CD4-positive, alpha-beta T cell treated with Interferon alpha-2 for 1 hour (primary cell): Measurements from ENCODE around the gene ARHGEF7.
"Not testable (repeated sequence)": the region's sequence is repeated elsewhere in the genome, so short reads cannot be mapped to it uniquely, and the experiment has no call there.

ENCODE experiments used
- DNase-seq, 2 donors: peaks; one replicate each; pipeline ENCODE4 v3.0.0-alpha.2; 2020 to 2022

Gene ARHGEF7

DNA sequence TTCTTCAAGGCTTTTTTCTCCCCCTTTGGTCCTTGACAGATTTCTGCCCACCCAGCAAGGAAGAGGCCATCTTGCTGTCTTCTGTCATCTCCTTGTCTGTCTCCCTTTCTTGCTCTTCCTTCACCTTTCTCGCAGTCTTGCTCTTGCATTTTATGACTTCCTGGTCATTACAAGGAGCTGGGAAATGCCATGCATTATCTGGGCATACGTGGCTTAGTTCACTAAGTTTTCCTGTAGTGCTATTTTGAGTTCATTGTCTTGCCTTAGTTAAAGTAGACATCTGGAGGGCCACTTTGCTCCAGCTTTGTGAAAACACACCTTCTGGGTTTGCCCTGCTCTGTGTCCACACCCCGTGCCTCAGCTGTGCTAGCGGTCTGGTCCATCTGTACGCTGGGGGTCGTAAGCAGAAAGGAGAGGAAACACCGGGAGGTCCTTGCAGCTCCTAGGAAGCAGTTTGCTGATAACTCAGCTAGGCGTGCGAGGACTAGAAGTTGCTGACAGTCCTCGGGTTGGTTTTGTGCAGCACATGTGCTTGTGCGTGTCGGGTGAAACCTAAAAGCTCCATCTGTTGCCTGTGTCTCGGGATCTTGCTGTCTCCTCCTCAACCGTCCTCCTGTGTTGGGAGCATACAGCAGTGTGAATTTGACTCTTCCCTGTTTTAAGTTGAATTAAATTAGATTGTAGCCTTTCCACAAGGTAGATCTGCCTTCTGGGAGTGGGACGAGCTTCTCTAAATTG lies 59.4 kb downstream of the ARHGEF7 start:
- DNase-seq, result no peak

DNA sequence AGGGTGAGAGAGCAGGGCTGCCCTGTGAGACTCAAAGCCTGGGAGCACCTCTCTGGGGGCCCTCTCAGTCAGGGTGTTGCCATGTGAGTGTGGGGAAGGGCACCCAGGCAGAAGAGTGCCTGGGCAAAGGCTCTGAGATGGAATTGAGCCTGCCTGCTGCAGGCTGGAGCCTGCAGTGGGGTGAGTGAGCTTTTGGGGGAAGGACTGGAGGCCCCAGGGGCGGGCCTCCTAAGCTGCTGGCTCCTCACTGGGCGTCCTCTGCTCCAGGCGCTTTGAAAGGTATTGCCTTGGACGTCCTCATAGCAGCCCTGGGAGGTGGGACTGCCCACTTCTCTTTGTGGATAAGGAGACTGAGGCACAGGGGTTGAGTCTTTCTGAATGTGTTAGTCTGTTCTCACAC lies 60.3 kb downstream of the ARHGEF7 start:
- DNase-seq, result no peak

DNA sequence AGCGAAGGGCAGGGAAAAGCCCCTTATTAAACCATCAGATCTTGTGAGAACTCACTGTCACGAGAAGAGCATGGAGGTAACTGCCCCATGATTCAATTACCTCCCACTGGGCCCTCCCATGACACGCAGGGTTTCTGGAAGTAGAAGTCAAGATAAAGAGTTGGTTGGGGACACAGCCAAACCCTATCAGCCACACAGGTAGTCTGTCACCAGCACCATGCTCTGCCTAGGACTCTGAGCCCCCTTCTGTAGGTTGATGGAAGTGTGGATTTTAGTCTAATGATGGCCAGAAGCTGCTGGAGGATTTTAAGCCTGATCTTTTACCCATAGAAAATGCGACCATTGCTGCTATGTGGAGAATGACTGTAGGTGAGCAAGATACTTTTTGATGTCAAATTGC lies 60.8 kb downstream of the ARHGEF7 start:
- no peak for DNase-seq

DNA sequence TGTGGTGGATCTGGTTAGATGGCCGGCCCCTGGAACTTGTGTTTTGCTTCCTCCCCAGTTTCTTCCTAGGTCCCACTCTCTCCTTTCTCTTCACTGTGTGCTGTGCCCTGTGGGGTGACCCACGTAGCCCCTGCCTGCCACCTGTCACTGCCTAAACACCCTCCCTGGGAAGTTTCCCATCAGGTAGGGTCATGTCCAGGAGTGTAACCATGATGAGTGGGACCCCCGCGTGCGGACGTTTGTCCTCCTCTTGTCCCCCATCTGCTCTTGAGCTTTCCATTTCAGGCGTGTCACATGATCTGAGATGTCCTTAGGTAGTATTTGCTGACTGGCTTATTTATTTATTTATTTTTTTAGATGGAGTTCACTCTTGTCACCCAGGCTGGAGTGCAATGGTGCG lies 61.3 kb downstream of the ARHGEF7 start:
- no peak for DNase-seq

DNA sequence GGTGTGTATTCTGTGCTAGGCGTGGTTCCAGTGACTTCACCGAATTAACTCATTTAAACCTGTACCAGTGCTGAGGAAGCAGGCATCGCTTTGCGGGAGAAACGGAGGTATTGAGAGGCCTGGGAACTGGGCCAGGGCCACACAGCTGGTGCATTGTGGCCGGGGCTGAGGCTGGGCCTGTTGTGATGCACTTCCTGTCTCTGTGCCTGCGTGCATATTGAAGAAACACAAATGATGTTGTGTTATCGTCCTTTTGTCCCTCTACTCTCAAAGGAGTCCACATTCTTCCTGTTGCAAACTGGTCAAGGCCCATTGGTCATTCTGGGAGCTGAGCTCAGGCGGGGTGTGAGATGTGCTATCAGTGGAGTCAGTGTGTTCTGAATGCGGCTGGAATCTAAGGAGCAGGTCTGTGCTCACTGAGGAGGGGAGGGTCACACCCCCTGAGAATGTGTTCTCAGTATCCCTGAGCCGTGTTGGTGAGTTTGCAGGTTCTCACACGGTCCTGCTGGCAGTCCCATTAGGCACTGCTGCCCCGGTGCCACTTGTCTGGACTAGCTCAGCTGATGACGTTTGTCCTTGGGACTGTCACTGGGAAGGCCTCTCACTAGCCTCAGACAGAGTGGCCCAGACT lies 62.1 kb downstream of the ARHGEF7 start:
- peak; percentile 54 to 63 for DNase-seq

DNA sequence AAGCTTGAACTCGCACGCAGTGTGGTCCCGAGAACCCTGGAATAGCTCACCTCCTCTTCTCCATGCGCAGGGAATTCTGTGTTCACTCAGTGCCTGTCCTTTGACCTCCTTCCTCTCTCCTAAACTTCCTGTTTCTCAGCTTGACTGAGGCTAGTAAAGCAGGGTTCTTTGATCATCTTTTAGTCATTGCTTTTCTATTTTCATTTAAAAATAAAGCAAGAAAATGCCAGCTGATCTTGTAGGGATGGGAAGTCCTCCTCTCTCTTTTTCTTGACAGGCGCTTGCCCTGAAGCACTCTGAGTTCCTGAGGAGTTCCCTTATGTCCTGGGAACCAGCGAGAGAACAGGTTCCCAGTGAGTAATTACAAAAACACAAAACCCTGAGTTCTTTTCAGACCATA lies 62.8 kb downstream of the ARHGEF7 start:
- DNase-seq, result no peak

DNA sequence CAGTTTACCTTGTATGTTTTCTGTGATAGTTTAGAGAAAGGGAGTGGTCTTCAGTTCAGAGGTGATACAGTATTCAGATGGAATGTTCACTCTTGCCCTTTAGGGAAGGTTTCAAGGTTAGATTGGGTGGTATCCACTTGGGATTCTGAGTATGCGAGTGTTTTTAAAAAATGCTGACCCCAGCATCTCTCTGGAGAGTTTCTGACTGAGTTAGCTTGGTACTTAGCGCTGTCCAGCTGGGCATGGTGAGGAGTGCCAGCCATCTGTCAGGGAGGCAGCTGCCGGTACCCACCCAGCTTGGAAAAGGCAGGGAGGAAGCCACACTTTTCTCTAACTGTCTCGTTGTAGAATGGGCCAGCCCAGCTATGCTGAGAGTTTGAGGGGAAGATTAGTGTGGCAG lies 63.3 kb downstream of the ARHGEF7 start:
- no peak for DNase-seq

DNA sequence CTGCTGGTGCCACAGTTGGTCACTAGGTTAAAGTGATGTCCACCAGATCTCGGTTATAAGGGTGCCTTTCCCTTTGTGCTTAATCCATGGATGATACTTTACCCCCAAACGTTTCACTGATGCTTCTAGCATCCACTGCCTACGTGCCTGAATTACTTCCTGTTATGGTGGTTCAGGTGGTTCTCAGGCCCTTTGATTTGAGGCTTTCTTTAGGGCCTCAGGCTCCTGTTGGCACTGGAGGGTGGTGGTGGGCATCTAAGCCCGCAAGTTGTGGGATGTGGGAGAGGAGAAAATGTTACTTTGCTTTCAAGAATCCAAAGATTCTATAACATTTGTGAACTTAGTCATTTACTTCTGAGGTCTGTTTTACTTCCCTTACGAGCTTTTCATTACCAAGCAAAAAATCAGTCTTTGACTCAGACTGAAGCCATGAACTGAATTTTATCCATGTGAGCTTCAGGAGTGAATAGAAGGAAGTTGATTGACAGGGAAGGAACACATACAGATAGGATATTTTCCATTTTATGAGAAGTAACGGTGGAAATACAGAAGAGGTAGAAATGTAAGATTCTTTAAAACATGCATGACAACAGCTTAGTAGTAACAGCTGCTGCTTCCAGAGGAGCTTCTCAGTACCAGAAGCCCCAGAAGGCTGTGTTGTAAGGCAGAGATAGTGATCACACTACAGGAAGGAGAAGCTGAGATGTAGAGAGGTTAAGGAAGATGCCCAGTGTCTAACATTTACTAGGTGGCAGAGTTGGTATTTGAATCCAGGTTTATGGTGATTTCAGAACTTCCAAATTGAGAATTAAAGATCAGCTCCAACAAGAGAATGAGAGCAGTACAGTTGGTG lies 65.0 kb downstream of the ARHGEF7 start:
- no peak for DNase-seq

DNA sequence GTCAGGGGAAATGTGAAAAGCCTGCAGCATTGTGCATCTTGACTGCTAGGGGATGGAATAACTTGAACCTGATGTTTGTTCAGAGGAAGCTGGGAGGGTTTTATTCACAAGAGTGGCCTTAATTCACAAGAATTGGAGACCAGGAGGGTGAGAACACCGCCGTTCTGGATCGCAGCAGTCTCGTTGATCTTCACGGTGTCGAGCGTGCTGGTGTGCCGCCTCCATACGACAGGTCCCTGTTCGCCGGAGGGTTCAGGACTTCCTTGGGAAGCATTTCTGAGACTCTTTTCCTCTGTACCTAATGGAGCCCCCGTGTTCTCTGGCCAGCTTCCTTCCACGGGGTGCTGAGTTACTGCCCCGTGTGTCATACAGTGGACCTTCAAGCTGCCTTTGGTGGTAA lies 66.9 kb downstream of the ARHGEF7 start:
- DNase-seq, result no peak

DNA sequence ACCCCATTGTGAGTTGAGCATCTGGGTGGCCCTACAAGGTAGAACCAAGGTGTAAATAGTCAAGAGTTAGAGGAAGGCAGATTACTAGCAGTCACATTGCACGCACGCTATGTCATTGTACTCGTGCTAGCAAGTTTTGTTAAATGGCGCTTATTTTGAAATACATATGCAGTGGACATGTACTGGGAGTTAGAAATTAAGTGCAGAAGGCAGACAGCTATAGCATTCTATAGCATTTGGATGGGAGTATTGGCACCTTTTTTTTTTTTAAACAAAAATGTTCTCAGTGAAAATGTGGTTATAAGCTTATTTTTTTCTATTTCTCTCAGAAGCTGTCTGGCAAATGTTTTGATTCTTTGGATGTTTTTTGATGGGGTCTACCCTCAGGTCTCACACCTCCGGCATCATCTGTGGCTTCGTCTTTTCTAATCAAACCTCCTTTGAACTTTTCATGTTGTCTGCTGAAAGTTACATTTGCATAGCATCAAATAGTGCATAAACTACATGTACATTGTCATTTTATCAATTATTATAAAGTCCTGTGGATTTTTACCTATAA lies 68.1 kb downstream of the ARHGEF7 start:
- DNase-seq, result peak in 1 of 2 donors; percentile 14

DNA sequence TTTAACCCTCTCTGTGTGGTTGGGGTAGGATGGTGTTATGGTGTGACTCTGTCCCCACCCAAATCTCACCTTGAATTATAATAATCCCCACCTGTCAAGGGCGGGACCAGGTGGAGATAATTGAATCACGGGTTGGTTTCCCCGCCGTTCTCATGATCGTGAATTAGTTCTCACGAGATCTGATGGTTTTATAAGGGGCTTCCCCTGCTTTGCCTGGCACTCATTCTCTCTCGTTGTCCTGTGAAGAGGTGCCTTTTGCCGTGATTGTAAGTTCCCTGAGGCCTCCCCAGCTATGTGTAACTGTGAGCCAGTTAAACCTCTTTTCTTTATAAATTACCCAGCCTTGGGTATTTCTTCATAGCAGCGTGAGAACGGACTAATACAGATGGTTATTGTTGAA lies 68.8 kb downstream of the ARHGEF7 start:
- no peak for DNase-seq

DNA sequence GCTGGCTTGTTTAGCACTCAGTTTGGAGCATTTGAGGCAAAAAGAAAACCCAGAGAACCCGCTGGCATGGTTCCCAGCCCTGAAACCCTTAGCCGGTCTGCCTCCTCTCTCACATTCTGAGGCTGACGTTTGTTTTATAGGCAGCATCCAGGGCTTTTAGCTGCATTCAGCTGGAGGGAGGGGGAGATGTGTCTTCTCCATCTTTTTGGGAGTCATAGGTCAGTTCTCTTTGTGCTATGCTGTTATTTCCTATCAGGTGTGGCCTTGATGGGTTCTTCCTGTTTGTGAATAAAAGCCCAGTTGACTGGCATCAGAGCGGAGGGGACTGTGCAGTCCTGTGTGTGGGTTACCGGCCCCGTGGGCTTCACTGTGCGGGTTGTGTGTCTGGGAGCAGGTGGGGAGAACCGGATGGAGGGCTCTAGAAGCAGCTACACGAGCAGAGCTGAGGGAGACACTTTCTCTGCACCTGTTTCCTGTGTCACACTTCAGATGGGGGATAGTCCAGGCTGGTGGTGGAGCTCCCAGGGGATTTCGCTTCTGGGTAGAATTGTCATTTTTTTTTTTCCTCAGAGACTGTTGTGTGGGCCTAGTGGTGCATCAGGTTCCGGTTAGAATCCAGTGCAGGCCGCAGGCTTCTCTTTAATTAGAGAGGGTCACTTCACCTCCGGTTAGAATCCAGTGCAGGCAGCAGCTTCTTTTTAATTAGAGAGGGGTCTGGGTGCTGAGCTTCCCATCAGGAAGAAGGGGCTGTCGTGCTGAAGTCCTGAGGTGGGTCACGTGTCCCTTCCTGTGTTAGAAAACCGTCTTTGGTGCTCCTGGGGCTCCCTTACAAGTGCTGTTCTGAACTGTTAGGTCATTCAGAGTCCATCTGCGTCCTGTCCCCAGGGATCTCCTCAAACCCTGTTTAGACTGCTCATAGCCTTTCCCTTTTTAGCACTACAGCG lies 69.6 kb downstream of the ARHGEF7 start:
- DNase-seq, result peak; percentile 38 to 82

DNA sequence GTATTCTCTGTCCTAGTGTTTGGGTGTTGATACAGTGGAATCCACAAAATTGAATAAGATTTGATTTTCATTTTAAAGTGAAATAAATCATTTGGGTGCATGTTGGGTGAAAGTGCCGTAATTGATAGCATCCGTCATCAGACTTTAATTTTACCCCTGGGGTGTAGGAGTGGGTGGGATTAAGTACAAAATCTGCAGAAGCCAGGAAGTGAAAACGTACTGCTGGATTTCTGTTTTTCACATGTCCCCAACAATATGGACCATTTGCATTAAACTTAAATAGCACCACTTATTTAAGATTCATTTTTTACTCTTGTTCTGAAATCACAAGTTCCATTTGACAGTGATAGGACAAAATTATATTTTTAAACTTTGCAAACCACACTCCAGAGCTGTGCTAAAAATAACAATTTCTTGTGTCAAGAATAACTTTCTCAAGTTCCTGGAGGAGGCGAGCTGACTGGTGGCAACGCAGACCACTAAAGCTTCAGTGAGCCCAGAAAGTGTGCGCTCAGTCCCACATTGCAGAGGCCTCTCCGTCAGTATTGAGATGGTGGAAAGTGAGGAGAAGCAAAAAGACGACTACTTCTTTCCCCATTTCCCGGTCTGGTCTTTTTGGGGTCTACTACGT lies 71.3 kb downstream of the ARHGEF7 start:
- DNase-seq, result no peak

DNA sequence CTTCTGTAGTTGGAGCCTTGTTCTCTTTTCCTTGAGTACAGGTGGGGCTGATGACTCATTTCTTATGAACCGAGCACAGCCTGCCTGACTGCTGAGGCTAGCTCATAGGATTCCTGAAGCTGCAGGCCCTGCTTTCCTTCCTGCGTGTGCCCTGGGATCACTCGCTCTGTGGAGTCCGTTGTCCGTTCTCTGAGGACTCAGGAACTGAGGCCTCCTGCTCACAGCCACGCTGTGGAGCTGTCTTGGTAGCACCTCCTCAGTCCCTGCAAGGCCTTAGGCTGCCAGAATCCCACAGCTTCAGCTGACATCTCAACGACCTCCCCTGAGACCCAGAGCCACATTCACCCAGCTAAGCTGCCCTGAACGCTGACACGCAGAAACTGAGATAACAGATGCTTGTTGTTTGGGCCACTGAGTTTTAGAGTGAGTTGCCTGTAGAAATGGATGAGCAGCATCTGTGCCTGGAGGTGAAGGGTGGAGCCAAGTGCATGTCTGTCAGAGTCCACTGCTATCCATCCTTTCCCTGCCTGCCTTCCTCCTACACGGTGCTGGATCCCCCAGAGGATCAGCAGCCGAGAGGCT lies 72.9 kb downstream of the ARHGEF7 start:
- DNase-seq, result no peak

DNA sequence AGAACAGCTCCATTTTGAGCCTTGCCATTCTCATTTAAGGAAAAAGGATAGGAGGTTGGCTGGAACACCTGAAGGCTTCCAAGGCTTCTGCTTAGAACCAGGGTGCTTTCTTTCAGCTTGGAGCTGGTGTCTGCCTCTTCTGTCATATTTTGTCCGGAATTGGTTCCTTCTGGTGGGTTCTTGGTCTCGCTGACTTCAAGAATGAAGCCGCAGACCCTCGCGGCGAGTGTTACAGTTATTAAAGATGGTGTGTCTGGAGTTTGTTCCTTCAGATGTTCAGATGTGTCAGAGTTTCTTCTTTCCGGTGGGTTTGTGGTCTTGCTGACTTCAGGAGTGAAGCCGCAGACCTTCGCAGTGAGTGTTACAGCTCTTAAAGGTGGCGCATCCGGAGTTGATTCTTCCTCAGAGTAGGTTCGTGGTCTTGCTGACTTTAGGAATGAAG lies 74.0 kb downstream of the ARHGEF7 start:
- peak; percentile 56 to 73 for DNase-seq

DNA sequence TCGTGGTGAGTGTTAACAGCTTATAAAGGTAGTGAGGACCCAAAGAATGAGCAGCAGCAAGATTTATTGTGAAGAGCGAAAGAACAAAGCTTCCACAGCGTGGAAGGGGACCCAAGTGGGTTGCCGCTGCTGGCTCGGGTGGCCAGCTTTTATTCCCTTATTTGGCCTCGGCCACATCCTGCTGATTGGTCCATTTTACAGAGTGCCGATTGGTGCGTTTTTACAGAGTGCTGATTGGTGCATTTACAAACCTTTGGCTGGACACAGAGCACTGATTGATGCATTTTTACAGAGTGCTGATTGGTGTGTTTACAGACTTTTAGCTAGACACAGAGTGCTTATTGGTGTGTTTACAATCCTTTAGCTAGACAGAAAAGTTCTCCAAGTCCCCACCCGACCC lies 74.4 kb downstream of the ARHGEF7 start:
- peak; percentile 12 to 52 for DNase-seq

DNA sequence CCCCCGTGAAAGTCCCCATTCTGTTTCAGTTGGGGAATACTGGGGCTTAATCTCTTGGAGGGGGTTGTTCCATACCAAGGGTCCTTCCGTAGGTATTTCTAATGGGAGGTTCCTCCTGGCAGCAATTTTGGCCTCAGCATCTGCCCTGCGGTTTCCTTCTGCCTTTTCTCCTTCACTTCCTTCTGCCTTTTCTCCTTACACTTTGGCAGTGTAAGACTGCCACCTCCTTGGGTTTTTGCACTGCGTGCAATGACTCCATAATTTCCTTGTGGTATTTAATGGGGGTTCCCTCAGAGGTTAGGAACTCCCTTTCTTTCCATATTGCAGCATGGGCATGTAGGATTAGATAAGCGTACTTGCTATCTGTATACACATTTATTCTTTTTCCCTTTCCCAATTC lies 78.1 kb downstream of the ARHGEF7 start:
- DNase-seq, result not testable (repeated sequence)

DNA sequence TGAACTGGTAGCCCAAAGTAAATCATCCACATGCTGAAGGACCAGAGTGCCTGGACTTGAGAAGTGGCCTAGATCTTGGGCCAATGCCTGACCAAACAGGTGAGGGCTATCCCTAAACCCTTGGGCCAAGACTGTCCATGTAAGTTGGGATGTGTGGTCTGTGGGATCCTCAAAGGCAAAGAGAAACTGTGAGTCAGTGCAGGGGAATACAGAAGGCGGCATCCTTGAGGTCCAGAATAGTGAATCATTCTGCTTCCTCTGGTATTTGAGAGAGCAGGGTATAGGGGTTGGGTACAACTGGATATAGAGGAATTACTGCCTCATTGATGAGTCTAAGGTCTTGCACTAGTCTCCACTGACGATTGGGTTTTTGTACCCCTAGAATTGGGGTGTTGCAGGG lies 79.5 kb downstream of the ARHGEF7 start:
- not testable (repeated sequence) for DNase-seq

DNA sequence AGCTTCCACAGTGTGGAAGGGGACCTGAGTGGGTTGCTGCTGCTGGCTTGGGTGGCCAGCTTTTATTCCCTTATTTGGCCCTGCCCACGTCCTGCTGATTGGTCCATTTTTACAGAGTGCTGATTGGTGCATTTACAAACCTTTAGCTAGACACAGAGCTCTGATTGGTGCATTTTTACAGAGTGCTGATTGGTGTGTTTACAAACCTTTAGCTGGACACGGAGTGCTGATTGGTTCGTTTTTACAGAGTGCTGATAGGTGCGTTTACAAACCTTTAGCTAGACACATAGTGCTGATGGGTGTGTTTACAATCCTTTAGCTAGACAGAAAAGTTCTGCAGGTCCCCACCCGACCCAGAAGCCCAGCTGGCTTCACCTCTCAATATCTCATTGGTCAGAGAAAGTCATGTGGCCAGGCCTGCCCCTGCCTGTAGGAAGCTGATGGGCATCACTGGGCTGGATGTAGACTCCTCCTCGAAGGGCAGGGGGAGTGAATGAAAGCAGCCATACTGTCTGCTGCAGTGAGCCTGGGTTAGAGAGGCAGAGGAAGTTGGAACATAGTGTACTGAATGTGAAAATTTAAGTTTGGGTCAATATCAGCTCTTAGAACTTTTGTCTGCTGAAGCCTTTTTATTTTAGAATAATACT lies 83.7 kb downstream of the ARHGEF7 start:
- DNase-seq, result not testable (repeated sequence)

DNA sequence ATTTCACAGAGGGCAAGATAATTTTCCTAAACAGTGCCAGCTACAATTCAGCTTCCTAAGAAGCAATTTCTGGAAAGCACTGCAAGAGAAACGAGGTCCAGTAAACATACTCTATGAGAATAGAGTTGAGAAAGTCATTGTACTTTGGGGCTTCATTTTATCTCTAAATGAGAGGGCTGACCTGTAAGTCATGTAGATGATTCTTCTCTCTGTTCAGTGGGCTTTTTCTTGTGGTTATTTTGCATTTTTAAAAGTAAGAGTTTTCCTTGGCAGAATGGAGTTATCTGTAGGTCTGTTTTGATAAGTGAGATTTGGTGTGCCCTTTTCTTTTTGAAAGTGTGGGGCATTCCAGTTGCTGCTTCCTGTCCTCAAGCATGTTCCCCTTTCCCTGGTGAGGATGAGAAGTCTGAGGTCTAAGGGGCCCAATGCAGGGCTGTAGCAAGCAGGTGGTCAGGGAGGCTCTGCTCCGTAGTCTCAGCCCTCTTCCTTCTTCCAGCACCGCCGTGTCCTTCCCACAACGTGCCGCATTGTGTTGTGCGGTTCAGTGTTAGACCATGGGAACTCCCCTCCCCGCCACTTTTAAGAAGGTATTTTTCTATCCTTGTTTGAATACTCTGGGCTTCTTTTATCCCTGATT lies 86.3 kb downstream of the ARHGEF7 start:
- no peak for DNase-seq
